GM10847 (cell line): ENCODE measurements around the gene DEF6.

ENCODE experiments used
- POLR2A ChIP-seq: IDR thresholded peaks from 2 replicates; pipeline ENCODE4 v1.6.1; 2011; ENCODE audit not compliant: insufficient read length; ENCODE audit errors: extremely low read depth

DEF6 gene

DNA sequence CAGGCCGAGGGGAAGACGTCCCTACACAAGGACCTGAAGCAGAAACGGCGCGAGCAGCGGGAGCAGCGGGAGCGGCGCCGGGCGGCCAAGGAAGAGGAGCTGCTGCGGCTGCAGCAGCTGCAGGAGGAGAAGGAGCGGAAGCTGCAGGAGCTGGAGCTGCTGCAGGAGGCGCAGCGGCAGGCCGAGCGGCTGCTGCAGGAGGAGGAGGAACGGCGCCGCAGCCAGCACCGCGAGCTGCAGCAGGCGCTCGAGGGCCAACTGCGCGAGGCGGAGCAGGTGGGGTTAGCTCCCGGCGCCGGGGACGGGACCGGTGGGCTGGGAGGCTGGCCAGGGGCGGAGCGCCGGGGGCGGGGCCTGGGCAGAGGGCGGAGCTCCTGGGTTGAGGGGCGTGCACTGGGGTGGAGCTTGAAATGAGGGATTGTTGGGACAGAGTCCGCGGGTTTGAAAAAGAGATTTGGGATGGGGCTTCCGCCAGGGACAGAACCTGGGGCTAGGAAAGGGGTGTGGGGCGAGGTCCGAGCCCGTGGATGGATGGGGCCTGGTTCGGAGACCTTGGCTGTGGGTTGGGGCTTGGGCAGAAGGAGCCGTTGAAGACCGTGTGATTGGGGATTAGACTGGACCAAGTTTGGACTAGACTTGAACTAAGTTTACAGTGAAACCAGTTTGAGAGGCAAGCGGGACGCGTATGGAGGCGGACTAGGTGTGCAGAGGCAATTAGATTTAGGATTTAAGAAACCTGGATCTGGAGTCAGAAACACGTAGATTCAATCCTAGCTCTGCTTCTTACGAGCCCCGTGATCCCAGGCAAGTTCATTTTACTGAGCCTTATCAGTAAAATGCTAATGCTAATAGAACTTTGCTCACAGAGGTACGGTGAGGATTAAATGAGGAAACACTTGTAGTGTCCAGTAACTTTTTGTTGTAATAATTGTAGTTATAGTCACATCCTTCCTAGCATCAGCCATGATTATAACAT lies 20.9 kb downstream of the DEF6 start:
- no peak for TF ChIP-seq POLR2A

GRCh38 chr6:35319346-35320030 lies 21.9 kb downstream of the DEF6 start:
- no peak for TF ChIP-seq POLR2A

DNA sequence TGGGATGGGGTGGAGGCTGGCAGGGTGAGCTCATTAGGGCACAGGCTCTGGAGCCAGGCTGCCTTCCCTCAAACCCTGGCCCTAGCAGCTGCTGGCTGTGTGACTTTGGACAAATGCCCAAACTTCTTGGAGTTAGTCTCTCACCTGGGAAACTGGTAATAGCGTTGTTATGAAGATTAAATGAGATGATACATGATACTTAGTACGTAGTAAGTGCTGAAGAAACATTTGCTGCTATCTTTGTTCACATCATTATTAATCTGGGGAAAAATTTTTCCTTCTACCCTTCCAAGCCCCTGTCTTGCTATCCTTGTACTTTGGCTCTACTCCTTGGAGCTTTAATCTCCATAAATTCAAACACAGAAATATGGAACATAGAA lies 22.4 kb downstream of the DEF6 start:
- TF ChIP-seq POLR2A: no peak

GRCh38 chr6:35321091-35321490 lies 23.5 kb downstream of the DEF6 start:
- TF ChIP-seq POLR2A: no peak

DNA sequence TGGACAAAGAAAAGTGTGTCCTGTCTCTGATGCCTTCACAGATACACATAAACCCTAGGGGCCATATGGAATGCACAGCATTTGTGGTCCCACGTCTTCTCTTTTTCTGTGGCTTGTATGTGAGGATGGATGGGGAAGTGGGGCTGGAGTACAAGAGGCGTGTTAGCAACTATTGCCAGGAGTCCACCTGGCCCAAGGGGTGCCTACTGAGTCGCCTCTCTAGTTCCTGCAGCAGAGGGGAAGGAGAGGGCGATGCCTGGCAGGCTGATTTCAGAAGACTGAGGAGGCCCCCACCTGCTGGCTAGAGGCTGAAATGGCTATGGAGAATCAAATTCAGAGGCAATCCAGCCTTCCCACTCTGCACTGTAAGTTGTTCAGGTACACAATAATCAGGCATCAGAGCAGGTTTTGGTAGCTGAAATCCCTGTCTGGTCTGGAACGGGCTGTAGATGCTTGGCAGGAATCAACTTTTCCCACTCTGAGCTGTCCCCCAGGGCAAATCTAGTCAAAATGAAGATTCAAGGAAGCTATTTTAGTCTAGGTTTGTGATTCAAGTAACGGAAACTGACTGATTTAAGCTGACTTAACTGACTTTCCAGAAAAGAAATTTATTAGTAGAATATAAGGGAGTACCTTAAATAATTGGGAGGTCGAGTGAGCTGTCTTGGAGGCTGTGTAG lies 29.9 kb downstream of the DEF6 start:
- TF ChIP-seq POLR2A: no peak

DNA sequence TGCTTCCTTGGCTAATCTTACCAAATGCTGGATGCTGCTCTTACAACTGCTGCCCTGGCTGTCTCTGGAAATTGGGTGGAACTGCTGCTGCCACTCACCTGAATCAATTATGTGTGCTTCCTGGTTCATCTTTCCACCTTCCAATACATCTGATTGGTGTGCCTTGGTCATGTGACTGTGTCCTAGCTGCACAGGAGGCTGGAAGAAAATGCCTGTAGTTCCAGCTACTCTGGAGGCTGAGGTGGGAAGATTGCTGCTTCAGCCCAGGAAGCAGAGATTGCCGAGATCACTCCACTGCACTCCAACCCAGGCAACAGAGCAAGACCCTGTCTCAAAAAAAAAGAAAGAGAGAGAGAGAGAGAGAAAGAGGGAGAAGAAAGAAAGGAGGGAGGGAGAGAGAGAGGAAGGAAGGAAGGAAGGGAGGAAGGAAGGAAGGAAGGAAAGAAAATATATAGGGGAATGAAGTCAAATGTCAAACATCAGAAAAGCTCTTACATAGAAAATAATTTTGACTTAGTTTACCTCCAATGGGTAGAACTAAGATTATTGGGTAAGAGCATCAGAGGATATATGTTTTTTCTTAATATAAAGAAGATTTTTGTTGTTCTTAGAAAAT lies 30.6 kb downstream of the DEF6 start:
- no peak for TF ChIP-seq POLR2A

GRCh38 chr6:35330541-35331119 lies 33.0 kb downstream of the DEF6 start:
- no peak for TF ChIP-seq POLR2A

DNA sequence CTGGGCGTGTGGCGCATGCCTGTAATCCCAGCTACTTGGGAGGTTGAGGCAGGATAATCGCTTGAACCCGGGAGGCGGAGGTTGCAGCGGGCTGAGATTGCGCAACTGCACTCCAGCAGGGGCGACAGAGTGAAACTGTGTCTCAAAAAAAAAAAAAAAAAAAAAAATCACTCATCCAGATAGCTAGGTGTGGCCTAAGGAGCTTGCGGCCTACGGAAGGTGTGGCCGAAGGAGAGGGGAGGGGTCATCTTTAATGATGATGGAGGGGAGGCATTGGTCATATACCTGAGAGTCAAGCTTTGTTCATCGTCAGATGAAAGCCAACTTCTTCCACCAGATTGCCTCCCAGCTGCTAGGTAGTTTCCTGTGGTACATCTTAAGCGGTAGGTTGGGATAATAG lies 43.9 kb downstream of the DEF6 start:
- no peak for TF ChIP-seq POLR2A

DNA sequence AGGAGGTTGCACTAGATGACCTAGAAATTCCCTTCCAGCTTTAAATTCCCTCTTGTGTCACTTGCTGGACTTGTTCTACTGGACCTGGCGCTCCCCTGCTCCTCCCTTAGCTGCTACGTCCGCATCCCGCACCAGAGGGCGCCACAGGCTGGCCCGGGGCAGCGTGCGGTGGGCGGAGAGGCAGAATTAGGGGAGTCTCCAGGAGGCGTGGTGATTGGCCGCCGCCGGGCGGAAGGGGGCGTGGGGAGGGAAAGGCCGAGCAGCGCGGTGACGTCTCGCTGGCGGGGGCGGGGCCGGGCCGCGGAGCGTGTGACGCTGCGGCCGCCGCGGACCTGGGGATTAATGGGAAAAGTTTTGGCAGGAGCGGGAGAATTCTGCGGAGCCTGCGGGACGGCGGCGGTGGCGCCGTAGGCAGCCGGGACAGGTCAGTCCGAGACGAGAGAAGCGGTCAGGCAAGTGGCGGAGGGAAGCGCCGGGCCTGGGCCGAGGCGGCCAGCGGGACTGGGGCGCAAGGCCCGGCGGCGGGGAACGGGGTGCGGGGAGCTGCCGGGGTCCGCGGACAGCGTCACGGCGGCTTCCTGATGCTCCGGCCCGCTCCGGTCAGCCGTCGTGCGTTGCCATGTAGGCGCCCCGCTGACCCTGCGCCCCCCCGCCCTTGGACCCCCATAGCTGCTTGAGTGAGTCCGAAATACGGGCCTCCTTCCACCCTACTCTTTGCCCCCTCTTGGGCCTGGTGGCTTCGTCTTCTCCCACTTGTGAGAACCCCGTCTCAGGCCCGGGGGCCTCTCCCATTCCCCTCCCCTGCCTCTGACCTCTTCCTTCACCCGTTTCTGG lies 44.9 kb downstream of the DEF6 start, which contains the start of gene PPARD:
Gene PPARD (plus strand): TSS at position 301 of the 834 bp plus-strand sequence. CDS start 68,530 bp downstream, outside the sequence.
- peak; percentile 19 for TF ChIP-seq POLR2A

DNA sequence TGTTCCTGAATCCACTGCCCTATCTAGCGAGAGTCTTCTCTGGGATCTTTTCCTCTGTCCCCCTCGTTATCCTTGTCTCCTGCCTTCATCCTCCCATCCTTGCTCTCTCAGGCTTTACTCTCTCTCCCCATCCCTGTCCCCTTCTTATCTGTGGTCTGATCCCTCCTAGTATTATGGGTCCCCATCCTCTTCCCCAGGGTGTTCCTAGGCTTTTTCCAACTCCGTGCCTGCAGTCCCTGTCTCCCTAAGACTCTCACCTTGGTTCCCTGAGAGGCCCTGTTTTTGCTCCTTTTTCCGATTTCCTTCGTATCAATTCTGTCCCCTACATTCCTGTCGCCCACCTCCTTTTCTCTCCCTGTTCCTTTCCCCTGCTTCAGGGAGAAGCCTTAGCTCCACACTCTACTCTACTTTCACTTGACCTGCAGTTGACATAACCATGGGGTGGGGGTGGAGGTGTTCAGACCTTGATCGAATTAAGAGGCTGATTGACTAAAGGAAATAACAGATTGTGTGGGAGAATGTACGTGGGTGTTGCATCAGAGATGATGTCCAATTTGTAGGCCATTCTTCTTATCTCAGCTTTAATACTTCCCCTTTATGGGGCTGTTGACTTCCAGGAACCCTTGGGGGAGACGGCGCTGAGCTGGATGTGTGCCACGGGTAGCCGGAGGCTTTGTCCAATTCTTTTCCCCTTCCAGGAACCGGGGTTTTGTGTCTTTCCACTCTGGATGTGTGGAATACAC lies 45.6 kb downstream of the DEF6 start:
- no peak for TF ChIP-seq POLR2A

GRCh38 chr6:35343835-35344550 lies 46.4 kb downstream of the DEF6 start:
- no peak for TF ChIP-seq POLR2A

GRCh38 chr6:35351422-35351821 lies 53.8 kb downstream of the DEF6 start:
- TF ChIP-seq POLR2A: no peak

GRCh38 chr6:35352735-35353134 lies 55.1 kb downstream of the DEF6 start:
- no peak for TF ChIP-seq POLR2A
